SJSA1 (cell line): ENCODE results near the gene SERPINH1. TPM values are rescaled to one million over a fixed set of nuclear protein-coding genes. Genes with fewer than 3 reads are reported as not detected.

Source experiments
- total RNA-seq: library from RNA; depleted of rRNA; stranded (reverse); fragments of >200 nt; shearing (Covaris generic); gene quantifications from 2 replicates; pipeline ENCODE4 v1.2.3, GENCODE V29; 2014; rRNA removed

The SERPINH1 gene
- total RNA-seq, 1 experiment from 2014 or later, result 638 TPM

Other genes with a start within 250 kb of the SERPINH1 start
- 3.6 TPM in 1 of 2 replicates, not detected in the other for gene ARRB1, start 210.6 kb upstream of the SERPINH1 start, total RNA-seq
- gene RPS3, start 162.7 kb upstream of the SERPINH1 start, total RNA-seq, result 697 and 750 TPM in 2 replicates
- gene KLHL35, start 129.1 kb upstream of the SERPINH1 start, total RNA-seq, result 0.41 and 0.58 TPM in 2 replicates
- gene GDPD5, start 36.3 kb upstream of the SERPINH1 start, total RNA-seq, result 2.5 and 4.9 TPM in 2 replicates
- 0.13 TPM in 1 of 2 replicates, not detected in the other for gene MAP6, start 106.8 kb downstream of the SERPINH1 start, total RNA-seq
- gene MOGAT2, start 155.6 kb downstream of the SERPINH1 start, total RNA-seq, result not detected in 2 replicates
- not detected in 2 replicates for gene DGAT2, start 206.5 kb downstream of the SERPINH1 start, total RNA-seq